GM12878 (cell line): ENCODE data around the gene SPOCD1.

ENCODE experiments used
- BCL11A ChIP-seq: IDR thresholded peaks from 2 replicates; pipeline ENCODE4 v1.6.1; 2011; ENCODE audit warnings: low read depth, low read length
- IKZF1 ChIP-seq: fragments of 450-650 bp; conservative IDR thresholded peaks from 2 replicates; pipeline ENCODE4 v1.6.1; 2017; ENCODE audit warnings: antibody characterized with exemption, mild to moderate bottlenecking
- PAX5 ChIP-seq: IDR thresholded peaks from 2 replicates; pipeline ENCODE4 v1.6.1; 2011; ENCODE audit warnings: low read depth, low read length, borderline replicate concordance
- REST ChIP-seq: IDR thresholded peaks from 2 replicates; pipeline ENCODE4 v1.6.1; 2012; ENCODE audit warnings: mild to moderate bottlenecking, low read depth, low read length
- SREBF2 ChIP-seq: IDR thresholded peaks from 2 replicates; pipeline ENCODE4 v1.6.1; 2012; ENCODE audit warnings: mild to moderate bottlenecking, low read length

- TF ChIP-seq REST (no peak), IKZF1 (no peak), BCL11A (no peak), PAX5 (no peak), SREBF2 (no peak)
Observed at GRCh38 chr1:31787261-31787660, 28.6 kb downstream of the SPOCD1 start.
